ENCODE measurements around the gene ST8SIA6.

Gene ST8SIA6

GRCh38 chr10:17450024-17450423, 4.4 kb downstream of the ST8SIA6 start (continued):
- TF ChIP-seq ZBTB7A (tag by site-specific recombination; IDR thresholded peaks at IDR 0.05; ENCODE audit: low read depth) (no peak), ZNF501 (tag by site-specific recombination; IDR thresholded peaks at IDR 0.05) (no peak)
- TF ChIP-seq, protein P1, sequence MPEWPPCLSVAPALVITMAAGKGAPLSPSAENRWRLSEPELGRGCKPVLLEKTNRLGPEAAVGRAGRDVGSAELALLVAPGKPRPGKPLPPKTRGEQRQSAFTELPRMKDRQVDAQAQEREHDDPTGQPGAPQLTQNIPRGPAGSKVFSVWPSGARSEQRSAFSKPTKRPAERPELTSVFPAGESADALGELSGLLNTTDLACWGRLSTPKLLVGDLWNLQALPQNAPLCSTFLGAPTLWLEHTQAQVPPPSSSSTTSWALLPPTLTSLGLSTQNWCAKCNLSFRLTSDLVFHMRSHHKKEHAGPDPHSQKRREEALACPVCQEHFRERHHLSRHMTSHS (tag by site-specific recombination; IDR thresholded peaks at IDR 0.05): no peak

GRCh38 chr10:17445400-17445998, 8.9 kb downstream of the ST8SIA6 start:
- H3K27ac ChIP-seq (ENCODE audit: extremely low read depth, low read depth, low read length): no peak overlapping the region
- ChIA-PET POLR2A (no interaction called here), CTCF (interaction anchor here (0.6 to 1.0 kb wide), 3 partner anchors 8 to 16 kb away, joined by 3 to 4 read pairs (median 3); no protein-coding TSS in a partner anchor)
- H3K4me1 ChIP-seq (ENCODE audit: control insufficient read depth, insufficient read depth, low read length): no peaks in the 10 kb centered on the region
- TF ChIP-seq, protein P2, sequence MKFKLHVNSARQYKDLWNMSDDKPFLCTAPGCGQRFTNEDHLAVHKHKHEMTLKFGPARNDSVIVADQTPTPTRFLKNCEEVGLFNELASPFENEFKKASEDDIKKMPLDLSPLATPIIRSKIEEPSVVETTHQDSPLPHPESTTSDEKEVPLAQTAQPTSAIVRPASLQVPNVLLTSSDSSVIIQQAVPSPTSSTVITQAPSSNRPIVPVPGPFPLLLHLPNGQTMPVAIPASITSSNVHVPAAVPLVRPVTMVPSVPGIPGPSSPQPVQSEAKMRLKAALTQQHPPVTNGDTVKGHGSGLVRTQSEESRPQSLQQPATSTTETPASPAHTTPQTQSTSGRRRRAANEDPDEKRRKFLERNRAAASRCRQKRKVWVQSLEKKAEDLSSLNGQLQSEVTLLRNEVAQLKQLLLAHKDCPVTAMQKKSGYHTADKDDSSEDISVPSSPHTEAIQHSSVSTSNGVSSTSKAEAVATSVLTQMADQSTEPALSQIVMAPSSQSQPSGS (tag by site-specific recombination; IDR thresholded peaks at IDR 0.05; ENCODE audit: low read depth): no peak
- TF ChIP-seq ZNF140 (tag by site-specific recombination; IDR thresholded peaks at IDR 0.05) (no peak), KLF9 (tag by site-specific recombination; IDR thresholded peaks at IDR 0.05; ENCODE audit: low read depth) (no peak)
- H3K36me3 ChIP-seq (ENCODE audit: control insufficient read depth in 2 of 2, insufficient read depth in 1 of 2, low read length in 2 of 2): no peaks in the 10 kb centered on the region
- no peaks in the 10 kb centered on the region for H3K9me3 ChIP-seq (ENCODE audit: control insufficient read depth, insufficient read depth, low read depth, low read length)
- no peak overlapping the region for H3K4me3 ChIP-seq (ENCODE audit: low read depth, low read length)

DNA sequence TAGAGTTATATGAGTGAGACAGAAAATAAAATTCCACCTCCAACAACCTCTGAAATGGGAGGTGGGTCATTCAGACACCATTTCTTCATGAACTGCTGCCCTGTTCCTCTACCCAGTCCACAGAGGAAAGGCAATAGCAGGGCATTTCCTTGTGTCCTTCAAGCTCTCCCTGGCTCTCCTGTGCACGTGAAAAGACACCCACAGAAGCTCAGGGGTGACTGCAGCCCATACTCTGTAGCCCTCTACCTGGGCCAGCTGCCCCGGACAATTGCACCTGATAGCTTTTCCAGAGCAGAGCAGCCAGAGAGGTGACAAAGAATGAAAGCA, 10.0 kb downstream of the ST8SIA6 start:
- Histone ChIP-seq H3K4me3 (ENCODE audit: low read depth, low read length) (no peak overlapping the region), H3K9me3 (ENCODE audit: control insufficient read depth, insufficient read depth, low read depth, low read length) (no peaks in the 10 kb centered on the region), H3K36me3 (ENCODE audit: control insufficient read depth in 2 of 2, insufficient read depth in 1 of 2, low read length in 2 of 2) (no peaks in the 10 kb centered on the region), H3K27ac (ENCODE audit: extremely low read depth, low read depth, low read length) (no peak overlapping the region), H3K4me1 (ENCODE audit: control insufficient read depth, insufficient read depth, low read length) (no peaks in the 10 kb centered on the region)
- CTCF ChIA-PET: interaction anchor here (0.7 to 1.0 kb wide), 2 partner anchors 15 to 153 kb away, joined by 3 to 4 read pairs; no protein-coding TSS in a partner anchor
- POLR2A ChIA-PET: no interaction called here
- TF ChIP-seq ZNF175 (tag by site-specific recombination; IDR thresholded peaks at IDR 0.05): no peak
- TF ChIP-seq, protein P3, sequence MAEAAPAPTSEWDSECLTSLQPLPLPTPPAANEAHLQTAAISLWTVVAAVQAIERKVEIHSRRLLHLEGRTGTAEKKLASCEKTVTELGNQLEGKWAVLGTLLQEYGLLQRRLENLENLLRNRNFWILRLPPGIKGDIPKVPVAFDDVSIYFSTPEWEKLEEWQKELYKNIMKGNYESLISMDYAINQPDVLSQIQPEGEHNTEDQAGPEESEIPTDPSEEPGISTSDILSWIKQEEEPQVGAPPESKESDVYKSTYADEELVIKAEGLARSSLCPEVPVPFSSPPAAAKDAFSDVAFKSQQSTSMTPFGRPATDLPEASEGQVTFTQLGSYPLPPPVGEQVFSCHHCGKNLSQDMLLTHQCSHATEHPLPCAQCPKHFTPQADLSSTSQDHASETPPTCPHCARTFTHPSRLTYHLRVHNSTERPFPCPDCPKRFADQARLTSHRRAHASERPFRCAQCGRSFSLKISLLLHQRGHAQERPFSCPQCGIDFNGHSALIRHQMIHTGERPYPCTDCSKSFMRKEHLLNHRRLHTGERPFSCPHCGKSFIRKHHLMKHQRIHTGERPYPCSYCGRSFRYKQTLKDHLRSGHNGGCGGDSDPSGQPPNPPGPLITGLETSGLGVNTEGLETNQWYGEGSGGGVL (tag by site-specific recombination; IDR thresholded peaks at IDR 0.05): no peak
- TF ChIP-seq MZF1 (tag by site-specific recombination; IDR thresholded peaks at IDR 0.05; ENCODE audit: borderline replicate concordance): no peak
- no peak for TF ChIP-seq ZNF248 (tag by site-specific recombination; IDR thresholded peaks at IDR 0.05)
- no peak for TF ChIP-seq SP3 (tag by site-specific recombination; IDR thresholded peaks at IDR 0.05)
- no peak for TF ChIP-seq ZNF529 (tag by site-specific recombination; IDR thresholded peaks at IDR 0.05; ENCODE audit: insufficient replicate concordance)
- TF ChIP-seq ZNF239 (tag by site-specific recombination; IDR thresholded peaks at IDR 0.05): no peak
- no peak for TF ChIP-seq ZNF76 (tag by site-specific recombination; IDR thresholded peaks at IDR 0.05; ENCODE audit: borderline replicate concordance, low read depth)
- no peak for TF ChIP-seq ZBTB8A (tag by site-specific recombination; IDR thresholded peaks at IDR 0.05)
- TF ChIP-seq, protein P4, sequence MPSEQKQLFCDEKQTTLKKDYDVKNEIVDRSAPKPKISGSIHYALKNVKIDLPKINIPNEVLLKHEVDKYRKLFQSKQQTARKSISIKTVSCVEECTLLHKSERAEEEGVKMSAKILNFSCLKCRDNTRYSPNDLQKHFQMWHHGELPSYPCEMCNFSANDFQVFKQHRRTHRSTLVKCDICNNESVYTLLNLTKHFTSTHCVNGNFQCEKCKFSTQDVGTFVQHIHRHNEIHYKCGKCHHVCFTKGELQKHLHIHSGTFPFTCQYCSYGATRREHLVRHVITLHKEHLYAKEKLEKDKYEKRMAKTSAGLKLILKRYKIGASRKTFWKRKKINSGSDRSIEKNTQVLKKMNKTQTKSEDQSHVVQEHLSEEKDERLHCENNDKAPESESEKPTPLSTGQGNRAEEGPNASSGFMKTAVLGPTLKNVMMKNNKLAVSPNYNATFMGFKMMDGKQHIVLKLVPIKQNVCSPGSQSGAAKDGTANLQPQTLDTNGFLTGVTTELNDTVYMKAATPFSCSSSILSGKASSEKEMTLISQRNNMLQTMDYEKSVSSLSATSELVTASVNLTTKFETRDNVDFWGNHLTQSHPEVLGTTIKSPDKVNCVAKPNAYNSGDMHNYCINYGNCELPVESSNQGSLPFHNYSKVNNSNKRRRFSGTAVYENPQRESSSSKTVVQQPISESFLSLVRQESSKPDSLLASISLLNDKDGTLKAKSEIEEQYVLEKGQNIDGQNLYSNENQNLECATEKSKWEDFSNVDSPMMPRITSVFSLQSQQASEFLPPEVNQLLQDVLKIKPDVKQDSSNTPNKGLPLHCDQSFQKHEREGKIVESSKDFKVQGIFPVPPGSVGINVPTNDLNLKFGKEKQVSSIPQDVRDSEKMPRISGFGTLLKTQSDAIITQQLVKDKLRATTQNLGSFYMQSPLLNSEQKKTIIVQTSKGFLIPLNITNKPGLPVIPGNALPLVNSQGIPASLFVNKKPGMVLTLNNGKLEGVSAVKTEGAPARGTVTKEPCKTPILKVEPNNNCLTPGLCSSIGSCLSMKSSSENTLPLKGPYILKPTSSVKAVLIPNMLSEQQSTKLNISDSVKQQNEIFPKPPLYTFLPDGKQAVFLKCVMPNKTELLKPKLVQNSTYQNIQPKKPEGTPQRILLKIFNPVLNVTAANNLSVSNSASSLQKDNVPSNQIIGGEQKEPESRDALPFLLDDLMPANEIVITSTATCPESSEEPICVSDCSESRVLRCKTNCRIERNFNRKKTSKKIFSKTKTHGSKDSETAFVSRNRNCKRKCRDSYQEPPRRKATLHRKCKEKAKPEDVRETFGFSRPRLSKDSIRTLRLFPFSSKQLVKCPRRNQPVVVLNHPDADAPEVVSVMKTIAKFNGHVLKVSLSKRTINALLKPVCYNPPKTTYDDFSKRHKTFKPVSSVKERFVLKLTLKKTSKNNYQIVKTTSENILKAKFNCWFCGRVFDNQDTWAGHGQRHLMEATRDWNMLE (tag by site-specific recombination; conservative IDR thresholded peaks at IDR 0.05; ENCODE audit: low read depth): no peak
- TF ChIP-seq, protein P5, sequence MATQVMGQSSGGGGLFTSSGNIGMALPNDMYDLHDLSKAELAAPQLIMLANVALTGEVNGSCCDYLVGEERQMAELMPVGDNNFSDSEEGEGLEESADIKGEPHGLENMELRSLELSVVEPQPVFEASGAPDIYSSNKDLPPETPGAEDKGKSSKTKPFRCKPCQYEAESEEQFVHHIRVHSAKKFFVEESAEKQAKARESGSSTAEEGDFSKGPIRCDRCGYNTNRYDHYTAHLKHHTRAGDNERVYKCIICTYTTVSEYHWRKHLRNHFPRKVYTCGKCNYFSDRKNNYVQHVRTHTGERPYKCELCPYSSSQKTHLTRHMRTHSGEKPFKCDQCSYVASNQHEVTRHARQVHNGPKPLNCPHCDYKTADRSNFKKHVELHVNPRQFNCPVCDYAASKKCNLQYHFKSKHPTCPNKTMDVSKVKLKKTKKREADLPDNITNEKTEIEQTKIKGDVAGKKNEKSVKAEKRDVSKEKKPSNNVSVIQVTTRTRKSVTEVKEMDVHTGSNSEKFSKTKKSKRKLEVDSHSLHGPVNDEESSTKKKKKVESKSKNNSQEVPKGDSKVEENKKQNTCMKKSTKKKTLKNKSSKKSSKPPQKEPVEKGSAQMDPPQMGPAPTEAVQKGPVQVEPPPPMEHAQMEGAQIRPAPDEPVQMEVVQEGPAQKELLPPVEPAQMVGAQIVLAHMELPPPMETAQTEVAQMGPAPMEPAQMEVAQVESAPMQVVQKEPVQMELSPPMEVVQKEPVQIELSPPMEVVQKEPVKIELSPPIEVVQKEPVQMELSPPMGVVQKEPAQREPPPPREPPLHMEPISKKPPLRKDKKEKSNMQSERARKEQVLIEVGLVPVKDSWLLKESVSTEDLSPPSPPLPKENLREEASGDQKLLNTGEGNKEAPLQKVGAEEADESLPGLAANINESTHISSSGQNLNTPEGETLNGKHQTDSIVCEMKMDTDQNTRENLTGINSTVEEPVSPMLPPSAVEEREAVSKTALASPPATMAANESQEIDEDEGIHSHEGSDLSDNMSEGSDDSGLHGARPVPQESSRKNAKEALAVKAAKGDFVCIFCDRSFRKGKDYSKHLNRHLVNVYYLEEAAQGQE (tag by site-specific recombination; IDR thresholded peaks at IDR 0.05): no peak
- no peak for TF ChIP-seq ZNF37A (tag by site-specific recombination; IDR thresholded peaks at IDR 0.05)
- TF ChIP-seq ZNF521 (tag by site-specific recombination; IDR thresholded peaks at IDR 0.05): no peak
- TF ChIP-seq BCL11A (tag by site-specific recombination; IDR thresholded peaks at IDR 0.05; ENCODE audit: low read depth): no peak
- no peak for TF ChIP-seq ZNF830 (tag by site-specific recombination; IDR thresholded peaks at IDR 0.05; ENCODE audit: low read depth)

Measured in HEK293 (cell line).